Trophoblast cell (in vitro differentiated cells and primary cell): ENCODE data around the gene PROZ.

Experiments
- DNase-seq, 2 donors: peaks; one replicate each; pipeline ENCODE4 v3.0.0-alpha.2; 2016
- H2AFZ ChIP-seq: 2 replicates; pipeline ENCODE4 v1.6.1; 2013; ENCODE audit warnings: low read length, moderate library complexity, mild to moderate bottlenecking; ENCODE audit not compliant: insufficient read depth, poor library complexity
- H2AK5ac ChIP-seq: 2 replicates; pipeline ENCODE4 v1.6.1; 2013; ENCODE audit warnings: mild to moderate bottlenecking, low read length
- H2BK120ac ChIP-seq: 2 replicates; pipeline ENCODE4 v1.6.1; 2013; ENCODE audit warnings: low read length, mild to moderate bottlenecking, moderate library complexity; ENCODE audit not compliant: insufficient read depth, poor library complexity
- H2BK12ac ChIP-seq: 2 replicates; pipeline ENCODE4 v1.6.1; 2013; ENCODE audit warnings: mild to moderate bottlenecking, low read length, moderate library complexity
- H2BK5ac ChIP-seq: 2 replicates; pipeline ENCODE4 v1.6.1; 2013; ENCODE audit warnings: low read length, low read depth, moderate library complexity, mild to moderate bottlenecking; ENCODE audit not compliant: poor library complexity
- H3K14ac ChIP-seq: 2 replicates; pipeline ENCODE4 v1.6.1; 2013; ENCODE audit warnings: mild to moderate bottlenecking, low read length
- H3K18ac ChIP-seq: 2 replicates; pipeline ENCODE4 v1.6.1; 2013; ENCODE audit warnings: mild to moderate bottlenecking, low read length
- H3K23ac ChIP-seq: 2 replicates; pipeline ENCODE4 v1.6.1; 2013; ENCODE audit warnings: low read length
- H3K27ac ChIP-seq: 2 replicates; pipeline ENCODE4 v1.5.1; 2013; ENCODE audit warnings: low read depth, mild to moderate bottlenecking, inconsistent platforms, low read length, moderate library complexity
- H3K27me3 ChIP-seq: 2 replicates; pipeline ENCODE4 v1.6.1; 2013; ENCODE audit warnings: inconsistent platforms, mild to moderate bottlenecking, low read length, moderate library complexity; ENCODE audit not compliant: insufficient read depth
- H3K36me3 ChIP-seq, 2 experiments: 1 replicate in 1 of 2; 2 replicates in 1 of 2; pipeline ENCODE4 v1.6.1; 2013; ENCODE audit warnings: low read length in 2 of 2, mild to moderate bottlenecking in 2 of 2, moderate library complexity in 1 of 2; ENCODE audit not compliant: insufficient read depth in 2 of 2, control insufficient read depth in 1 of 2
- H3K4ac ChIP-seq: 2 replicates; pipeline ENCODE4 v1.6.1; 2013; ENCODE audit warnings: low read depth, mild to moderate bottlenecking, low read length, moderate library complexity
- H3K4me1 ChIP-seq, 2 experiments: 1 replicate in 1 of 2; 2 replicates in 1 of 2; pipeline ENCODE4 v1.6.1; 2013; ENCODE audit warnings: low read length in 2 of 2, mild to moderate bottlenecking in 2 of 2, moderate library complexity in 1 of 2; ENCODE audit not compliant: insufficient read depth in 2 of 2, control insufficient read depth in 1 of 2
- H3K4me2 ChIP-seq: 2 replicates; pipeline ENCODE4 v1.6.1; 2013; ENCODE audit warnings: inconsistent platforms, mild to moderate bottlenecking, low read length, moderate library complexity
- H3K4me3 ChIP-seq: 2 replicates; pipeline ENCODE4 v1.5.1; 2013; ENCODE audit warnings: mild to moderate bottlenecking, low read depth, low read length, inconsistent platforms
- H3K79me1 ChIP-seq: one replicate; pipeline ENCODE4 v1.6.1; 2013; ENCODE audit warnings: low read length
- H3K79me2 ChIP-seq: 2 replicates; pipeline ENCODE4 v1.6.1; 2013; ENCODE audit warnings: low read length, mild to moderate bottlenecking; ENCODE audit not compliant: control insufficient read depth, insufficient read depth, poor library complexity
- H3K9ac ChIP-seq: 2 replicates; pipeline ENCODE4 v1.6.1; 2013; ENCODE audit warnings: mild to moderate bottlenecking, low read length
- H3K9me3 ChIP-seq: 2 replicates; pipeline ENCODE4 v1.6.1; 2013; ENCODE audit warnings: low read depth, mild to moderate bottlenecking, control low read depth, inconsistent platforms, low read length; ENCODE audit not compliant: insufficient read depth
- H4K12ac ChIP-seq: 2 replicates; pipeline ENCODE4 v1.6.1; 2013; ENCODE audit warnings: low read depth, mild to moderate bottlenecking, low read length, moderate library complexity
- H4K8ac ChIP-seq: 2 replicates; pipeline ENCODE4 v1.6.1; 2013; ENCODE audit warnings: low read depth, mild to moderate bottlenecking, low read length, moderate library complexity
- H4K91ac ChIP-seq: one replicate; pipeline ENCODE4 v1.6.1; 2013; ENCODE audit warnings: low read depth, mild to moderate bottlenecking, low read length, moderate library complexity
- WGBS: extraction: QIAGEN DNeasy Blood & Tissue Kit; methylation state at CpG from one replicate; pipeline ENCODE4 v1.1.7; 2013; ENCODE audit warnings: missing lambda C conversion rate; ENCODE audit not compliant: insufficient read length, insufficient coverage; ENCODE audit errors: extremely low coverage; 5-methylcytosine and 5-hydroxymethylcytosine counted together

The PROZ gene

DNA sequence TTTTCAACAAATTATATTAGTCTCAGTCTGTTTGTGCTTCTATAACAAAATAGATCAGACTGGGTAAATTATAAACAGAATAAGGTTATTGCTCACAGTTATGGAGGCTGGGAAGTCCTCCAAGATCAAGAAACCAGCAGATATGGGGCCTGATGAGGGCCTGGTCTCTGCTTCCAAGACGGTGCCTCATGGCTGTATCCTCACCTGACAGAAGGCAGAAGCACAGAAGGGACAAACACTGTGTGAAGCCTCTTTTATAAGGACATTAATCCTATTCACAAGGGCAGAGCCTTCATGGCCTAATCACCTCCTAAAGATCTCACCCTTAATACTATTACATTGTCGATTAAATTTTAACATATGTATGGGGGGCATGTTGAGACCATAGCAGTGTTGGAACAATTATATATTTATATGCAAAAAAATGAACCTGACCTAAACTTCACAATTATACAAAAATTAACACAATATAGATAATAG lies 23.1 kb upstream of the PROZ start:
- Histone ChIP-seq H3K23ac (no peak overlapping the region), H3K79me2 (no peaks in the 10 kb centered on the region), H3K14ac (no peak overlapping the region), H2BK12ac (no peak overlapping the region), H3K79me1 (no peaks in the 10 kb centered on the region), H3K4me3 (no peak overlapping the region), H3K4ac (no peak overlapping the region), H2BK120ac (no peak overlapping the region), H2AFZ (no peak overlapping the region), H4K91ac (no peak overlapping the region), H3K4me1 (no peaks in the 10 kb centered on the region), H3K9me3 (no peaks in the 10 kb centered on the region), H3K9ac (no peak overlapping the region), H2AK5ac (no peak overlapping the region), H4K12ac (no peak overlapping the region), H3K27ac (no peak overlapping the region), H4K8ac (no peak overlapping the region), H3K36me3 (no peaks in the 10 kb centered on the region), H2BK5ac (no peak overlapping the region), H3K27me3 (no peaks in the 10 kb centered on the region), H3K18ac (no peak overlapping the region), H3K4me2 (no peak overlapping the region)
- WGBS = no CpG with 5 or more reads among the region's 2 CpGs
- DNase-seq = no peak

GRCh38 chr13:113137691-113138298 lies 20.7 kb upstream of the PROZ start:
- no peak overlapping the region for H2AFZ ChIP-seq
- no peak for DNase-seq
- H3K9ac ChIP-seq = no peak overlapping the region
- no peak overlapping the region for H2BK12ac ChIP-seq
- no peak overlapping the region for H3K18ac ChIP-seq
- H3K23ac ChIP-seq = no peak overlapping the region
- H3K4me1 ChIP-seq = no peaks in the 10 kb centered on the region
- no peak overlapping the region for H4K12ac ChIP-seq
- no peaks in the 10 kb centered on the region for H3K79me1 ChIP-seq
- no peak overlapping the region for H2BK120ac ChIP-seq
- no peak overlapping the region for H4K91ac ChIP-seq
- H3K27me3 ChIP-seq = no peaks in the 10 kb centered on the region
- no peak overlapping the region for H3K4ac ChIP-seq
- H3K79me2 ChIP-seq = no peaks in the 10 kb centered on the region
- no peak overlapping the region for H2AK5ac ChIP-seq
- no peak overlapping the region for H3K27ac ChIP-seq
- no peak overlapping the region for H2BK5ac ChIP-seq
- no peak overlapping the region for H3K4me2 ChIP-seq
- no peak overlapping the region for H3K14ac ChIP-seq
- no CpG with 5 or more reads among the region's 11 CpGs for WGBS
- H3K36me3 ChIP-seq = no peaks in the 10 kb centered on the region
- H4K8ac ChIP-seq = no peak overlapping the region
- peaks cover 2% of the 10 kb centered on the region for H3K9me3 ChIP-seq
- H3K4me3 ChIP-seq = no peak overlapping the region

GRCh38 chr13:113138792-113139551 lies 19.5 kb upstream of the PROZ start:
- no peaks in the 10 kb centered on the region for H3K79me2 ChIP-seq
- H3K4me3 ChIP-seq = no peak overlapping the region
- H3K14ac ChIP-seq = no peak overlapping the region
- no peaks in the 10 kb centered on the region for H3K4me1 ChIP-seq
- DNase-seq = no peak
- no peak overlapping the region for H2BK120ac ChIP-seq
- H3K4ac ChIP-seq = no peak overlapping the region
- H2BK12ac ChIP-seq = no peak overlapping the region
- no peak overlapping the region for H2AK5ac ChIP-seq
- no peak overlapping the region for H3K4me2 ChIP-seq
- no peaks in the 10 kb centered on the region for H3K27me3 ChIP-seq
- no peak overlapping the region for H2BK5ac ChIP-seq
- WGBS = no CpG with 5 or more reads among the region's 16 CpGs
- no peak overlapping the region for H3K9ac ChIP-seq
- H4K8ac ChIP-seq = no peak overlapping the region
- H3K79me1 ChIP-seq = no peaks in the 10 kb centered on the region
- H3K27ac ChIP-seq = no peak overlapping the region
- no peaks in the 10 kb centered on the region for H3K36me3 ChIP-seq
- no peak overlapping the region for H4K91ac ChIP-seq
- H3K9me3 ChIP-seq = peaks cover 2% of the 10 kb centered on the region
- H3K23ac ChIP-seq = no peak overlapping the region
- H3K18ac ChIP-seq = no peak overlapping the region
- H2AFZ ChIP-seq = no peak overlapping the region
- no peak overlapping the region for H4K12ac ChIP-seq

DNA sequence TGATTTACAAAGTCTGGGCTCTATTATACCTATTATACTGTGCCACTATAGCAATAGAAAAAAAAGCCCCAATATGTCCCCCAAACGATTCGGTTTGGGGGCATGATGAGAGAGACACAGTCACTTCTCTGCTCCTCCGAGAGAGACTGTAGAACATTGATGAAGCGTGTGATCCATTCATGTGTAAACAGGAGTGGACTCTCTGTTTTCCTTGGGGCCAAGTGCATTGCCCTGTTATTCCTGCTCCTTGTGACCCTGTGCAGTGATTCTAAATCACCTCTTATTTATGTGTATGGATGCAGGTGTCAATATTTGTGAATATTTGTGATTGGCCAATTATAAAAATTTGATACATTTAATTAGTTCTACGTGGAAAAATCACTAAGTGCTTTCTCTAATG lies 18.9 kb upstream of the PROZ start:
- H3K4me2 ChIP-seq = no peak overlapping the region
- H3K27ac ChIP-seq = no peak overlapping the region
- no peak overlapping the region for H2BK5ac ChIP-seq
- no peak overlapping the region for H4K12ac ChIP-seq
- H3K79me1 ChIP-seq = no peaks in the 10 kb centered on the region
- no peak overlapping the region for H3K4me3 ChIP-seq
- no peak overlapping the region for H3K4ac ChIP-seq
- H3K9me3 ChIP-seq = peaks cover 2% of the 10 kb centered on the region
- no peak overlapping the region for H2AK5ac ChIP-seq
- H2BK12ac ChIP-seq = no peak overlapping the region
- H3K27me3 ChIP-seq = no peaks in the 10 kb centered on the region
- no peak overlapping the region for H4K91ac ChIP-seq
- H2BK120ac ChIP-seq = no peak overlapping the region
- H3K4me1 ChIP-seq = no peaks in the 10 kb centered on the region
- no peaks in the 10 kb centered on the region for H3K36me3 ChIP-seq
- no peak overlapping the region for H4K8ac ChIP-seq
- H3K18ac ChIP-seq = no peak overlapping the region
- no peak overlapping the region for H3K14ac ChIP-seq
- H3K9ac ChIP-seq = no peak overlapping the region
- H3K23ac ChIP-seq = no peak overlapping the region
- H2AFZ ChIP-seq = no peak overlapping the region
- no peaks in the 10 kb centered on the region for H3K79me2 ChIP-seq
- no peak for DNase-seq
- WGBS = no CpG with 5 or more reads among the region's 5 CpGs
